ENCODE measurements around the gene CACFD1.

Gene CACFD1

DNA sequence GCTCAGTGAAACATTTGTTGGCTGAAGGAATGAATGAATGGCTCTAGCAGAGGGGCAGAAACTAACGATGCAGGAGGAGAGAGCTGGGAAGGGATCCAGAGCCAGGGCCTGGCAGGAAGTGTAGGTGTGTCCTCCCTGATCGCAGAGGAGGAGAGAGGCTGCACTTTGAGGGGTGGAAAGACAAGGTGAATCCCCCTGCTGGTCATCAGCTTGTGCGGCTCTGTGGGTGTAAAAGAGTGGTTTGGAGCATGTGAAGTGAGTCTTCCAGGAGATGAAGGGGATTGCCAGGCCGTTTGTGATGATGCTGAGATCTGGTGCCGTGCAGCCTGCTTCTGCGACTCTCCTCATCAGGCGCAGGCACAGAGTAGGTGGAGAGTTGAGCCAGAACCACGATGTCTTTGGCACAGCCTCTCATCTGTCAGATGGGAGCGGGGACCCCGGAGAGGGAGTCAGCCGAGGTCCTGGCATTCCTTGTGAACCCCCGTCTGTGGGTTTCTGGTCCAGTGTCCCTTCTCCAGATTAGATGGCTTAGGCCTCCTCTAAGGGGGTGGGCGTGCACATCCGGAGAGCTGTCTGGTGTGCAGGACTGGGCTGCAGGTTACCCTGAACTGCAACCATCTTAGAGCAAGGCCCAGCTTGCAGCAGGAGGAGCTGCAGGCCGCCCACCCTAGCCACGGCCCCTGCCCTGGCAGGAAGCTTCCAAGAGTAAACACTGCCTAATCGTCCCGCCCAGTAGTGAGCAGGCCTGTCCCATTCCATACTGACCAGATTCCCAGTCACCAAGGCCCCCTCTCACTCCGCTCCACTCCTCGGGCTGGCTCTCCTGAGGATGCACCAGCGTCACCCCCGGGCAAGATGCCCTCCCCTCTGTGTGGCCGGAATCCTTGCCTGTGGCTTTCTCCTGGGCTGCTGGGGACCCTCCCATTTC, 37.9 kb upstream of the CACFD1 start, which contains the start of gene ADAMTS13:
TSS of gene ADAMTS13 (plus strand) at position 753 of the 928 bp plus-strand sequence. CDS start at position 830, 77 bp downstream.
- DNase-seq (ENCODE audit: low read depth), result no peak

DNA sequence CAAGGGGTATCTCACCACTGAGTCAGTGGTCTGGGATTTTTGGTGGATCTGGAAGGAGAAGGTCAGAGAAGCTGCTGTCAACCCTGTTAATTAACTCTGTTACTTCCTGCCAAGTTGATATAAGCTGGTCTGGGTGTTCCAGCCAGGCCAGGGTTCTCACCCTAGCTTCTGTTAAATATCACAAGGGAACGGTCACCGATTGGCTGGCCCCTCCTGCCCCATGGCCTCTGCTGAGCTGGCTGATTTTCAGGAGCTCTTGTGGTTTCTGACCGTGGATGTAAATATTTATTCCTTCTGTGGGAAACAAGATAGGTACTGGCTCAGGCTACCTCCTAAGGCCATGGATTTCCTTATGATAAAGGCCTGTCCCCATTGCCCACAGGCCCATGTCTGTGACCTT, 36.6 kb upstream of the CACFD1 start:
- H3K4me3 ChIP-seq (ENCODE audit: low read depth, low read length), result no peak overlapping the region
- DNase-seq (ENCODE audit: low read depth), result no peak
- no peak for TF ChIP-seq MYC (IDR thresholded peaks at IDR 0.05; ENCODE audit: low read depth, low read length)

More for the DNA sequence above, 37.9 kb upstream of the CACFD1 start, which contains the start of gene ADAMTS13:
- TF ChIP-seq, protein P1, sequence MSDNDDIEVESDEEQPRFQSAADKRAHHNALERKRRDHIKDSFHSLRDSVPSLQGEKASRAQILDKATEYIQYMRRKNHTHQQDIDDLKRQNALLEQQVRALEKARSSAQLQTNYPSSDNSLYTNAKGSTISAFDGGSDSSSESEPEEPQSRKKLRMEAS (IDR thresholded peaks at IDR 0.05; ENCODE audit: low read depth, low read length), result no peak
- TF ChIP-seq, protein P2, sequence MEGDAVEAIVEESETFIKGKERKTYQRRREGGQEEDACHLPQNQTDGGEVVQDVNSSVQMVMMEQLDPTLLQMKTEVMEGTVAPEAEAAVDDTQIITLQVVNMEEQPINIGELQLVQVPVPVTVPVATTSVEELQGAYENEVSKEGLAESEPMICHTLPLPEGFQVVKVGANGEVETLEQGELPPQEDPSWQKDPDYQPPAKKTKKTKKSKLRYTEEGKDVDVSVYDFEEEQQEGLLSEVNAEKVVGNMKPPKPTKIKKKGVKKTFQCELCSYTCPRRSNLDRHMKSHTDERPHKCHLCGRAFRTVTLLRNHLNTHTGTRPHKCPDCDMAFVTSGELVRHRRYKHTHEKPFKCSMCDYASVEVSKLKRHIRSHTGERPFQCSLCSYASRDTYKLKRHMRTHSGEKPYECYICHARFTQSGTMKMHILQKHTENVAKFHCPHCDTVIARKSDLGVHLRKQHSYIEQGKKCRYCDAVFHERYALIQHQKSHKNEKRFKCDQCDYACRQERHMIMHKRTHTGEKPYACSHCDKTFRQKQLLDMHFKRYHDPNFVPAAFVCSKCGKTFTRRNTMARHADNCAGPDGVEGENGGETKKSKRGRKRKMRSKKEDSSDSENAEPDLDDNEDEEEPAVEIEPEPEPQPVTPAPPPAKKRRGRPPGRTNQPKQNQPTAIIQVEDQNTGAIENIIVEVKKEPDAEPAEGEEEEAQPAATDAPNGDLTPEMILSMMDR (IDR thresholded peaks at IDR 0.05; ENCODE audit: low read depth, low read length), result peak; percentile 18
- H3K4me3 ChIP-seq (ENCODE audit: low read depth, low read length), result no peak within 1 kb of the TSS

DNA sequence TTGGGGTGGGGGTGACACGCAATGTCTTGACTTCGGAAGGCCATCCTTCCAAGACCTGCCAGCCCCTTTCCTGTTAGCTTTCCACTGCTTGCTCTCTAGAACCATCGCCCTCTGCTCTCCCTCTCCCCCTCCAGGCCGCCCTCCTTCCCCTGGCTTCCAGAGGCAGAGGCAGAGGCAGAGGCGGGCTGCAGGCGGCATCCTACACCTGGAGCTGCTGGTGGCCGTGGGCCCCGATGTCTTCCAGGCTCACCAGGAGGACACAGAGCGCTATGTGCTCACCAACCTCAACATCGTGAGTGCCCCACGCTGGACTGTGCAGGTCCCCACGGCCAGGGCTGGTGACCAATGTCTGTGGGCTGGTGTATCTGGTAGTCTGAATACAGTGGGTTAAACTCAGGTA, 35.6 kb upstream of the CACFD1 start:
- H3K4me3 ChIP-seq (ENCODE audit: low read depth, low read length), result no peak overlapping the region
- DNase-seq (ENCODE audit: low read depth), result no peak

DNA sequence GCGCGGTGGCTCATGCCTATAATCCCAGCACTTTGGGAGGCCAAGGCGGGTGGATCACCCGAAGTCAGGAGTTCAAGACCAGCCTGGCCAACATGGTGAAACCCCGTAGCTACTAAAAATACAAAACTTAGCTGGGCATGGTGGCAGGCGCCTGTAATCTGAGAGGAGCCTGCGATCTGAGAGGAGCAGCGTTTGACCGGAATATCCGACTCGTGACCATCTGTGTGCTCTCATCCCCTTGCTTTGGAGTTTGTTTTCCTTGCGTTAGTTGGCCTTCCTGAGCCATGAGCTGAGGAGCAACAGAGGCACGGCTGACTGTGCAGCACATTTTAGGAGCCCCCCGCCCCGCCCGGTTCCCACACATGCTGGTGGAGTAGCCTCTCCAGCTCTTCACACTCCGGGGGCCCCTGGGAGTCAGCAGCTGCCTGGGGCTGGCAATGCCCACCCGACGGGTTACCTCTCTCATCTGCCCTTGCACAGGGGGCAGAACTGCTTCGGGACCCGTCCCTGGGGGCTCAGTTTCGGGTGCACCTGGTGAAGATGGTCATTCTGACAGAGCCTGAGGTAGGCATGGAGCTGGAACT, 34.6 kb upstream of the CACFD1 start:
- TF ChIP-seq MYC (IDR thresholded peaks at IDR 0.05; ENCODE audit: low read depth, low read length) (no peak), POLR2A (IDR thresholded peaks at IDR 0.05; ENCODE audit: extremely low read depth, insufficient read length) (no peak)
- TF ChIP-seq, protein P1 (IDR thresholded peaks at IDR 0.05; ENCODE audit: low read depth, low read length), result no peak
- TF ChIP-seq, protein P2 (IDR thresholded peaks at IDR 0.05; ENCODE audit: low read depth, low read length), result no peak
- no peak overlapping the region for H3K4me3 ChIP-seq (ENCODE audit: low read depth, low read length)

More for the DNA sequence above, 35.6 kb upstream of the CACFD1 start:
- TF ChIP-seq POLR2A (IDR thresholded peaks at IDR 0.05; ENCODE audit: extremely low read depth, insufficient read length), result no peak
- TF ChIP-seq, protein P2 (IDR thresholded peaks at IDR 0.05; ENCODE audit: low read depth, low read length), result no peak

DNA sequence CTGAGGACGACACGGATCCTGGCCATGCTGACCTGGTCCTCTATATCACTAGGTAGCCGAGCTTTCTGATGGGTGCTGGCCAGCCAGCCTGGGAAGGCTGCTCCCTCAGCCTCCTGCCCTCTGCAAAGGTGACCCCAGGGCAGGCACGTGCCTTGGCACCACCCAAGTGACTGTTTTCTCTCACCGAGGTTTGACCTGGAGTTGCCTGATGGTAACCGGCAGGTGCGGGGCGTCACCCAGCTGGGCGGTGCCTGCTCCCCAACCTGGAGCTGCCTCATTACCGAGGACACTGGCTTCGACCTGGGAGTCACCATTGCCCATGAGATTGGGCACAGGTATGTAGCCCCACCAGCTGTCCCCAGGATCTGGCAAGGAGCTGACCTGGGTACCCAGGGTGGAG, 33.8 kb upstream of the CACFD1 start:
- DNase-seq (ENCODE audit: low read depth), result no peak
- no peak overlapping the region for H3K4me3 ChIP-seq (ENCODE audit: low read depth, low read length)
- TF ChIP-seq POLR2A (IDR thresholded peaks at IDR 0.05; ENCODE audit: extremely low read depth, insufficient read length), result no peak
- TF ChIP-seq, protein P2 (IDR thresholded peaks at IDR 0.05; ENCODE audit: low read depth, low read length), result no peak
- no peak for TF ChIP-seq MYC (IDR thresholded peaks at IDR 0.05; ENCODE audit: low read depth, low read length)
- TF ChIP-seq, protein P1 (IDR thresholded peaks at IDR 0.05; ENCODE audit: low read depth, low read length), result no peak

More for the DNA sequence above, 34.6 kb upstream of the CACFD1 start:
- no peak for DNase-seq (ENCODE audit: low read depth)

DNA sequence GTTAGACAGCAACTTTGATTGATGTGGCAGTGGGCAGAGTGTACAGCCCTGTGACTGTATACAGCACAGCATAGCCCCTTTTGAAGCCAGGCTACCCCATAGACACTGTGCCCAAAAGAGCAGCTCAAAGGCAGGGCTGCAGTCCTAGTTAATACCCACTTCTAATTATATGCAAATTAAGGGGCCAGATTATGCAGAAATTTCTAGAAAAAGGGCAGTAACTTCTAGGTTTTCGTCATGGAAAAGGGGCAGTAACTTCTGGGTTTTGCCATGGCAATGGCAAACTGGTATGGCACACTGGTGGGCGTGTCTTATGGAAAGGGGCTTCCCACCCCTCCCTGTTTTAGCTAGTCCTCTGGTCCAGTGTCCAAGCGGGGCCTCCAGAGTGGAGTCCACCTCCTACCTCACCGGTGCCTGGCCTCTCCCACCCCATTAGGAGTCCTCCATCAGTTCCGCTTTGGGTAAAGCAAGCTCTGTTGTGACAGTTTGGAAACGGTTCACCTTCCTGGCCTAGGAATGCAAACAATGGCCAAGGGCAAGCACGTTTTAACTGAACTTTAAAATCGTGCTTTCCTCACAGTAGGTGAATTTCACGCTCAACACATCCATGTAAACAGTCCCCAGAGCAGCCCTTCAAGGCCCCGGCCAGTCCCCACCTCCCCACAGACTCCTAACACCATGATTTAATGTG, 32.0 kb upstream of the CACFD1 start:
- no peak for TF ChIP-seq MYC (IDR thresholded peaks at IDR 0.05; ENCODE audit: low read depth, low read length)
- TF ChIP-seq, protein P2 (IDR thresholded peaks at IDR 0.05; ENCODE audit: low read depth, low read length), result no peak
- DNase-seq (ENCODE audit: low read depth), result no peak
- no peak overlapping the region for H3K4me3 ChIP-seq (ENCODE audit: low read depth, low read length)
